Hepatocyte (in vitro differentiated cells): Measurements from ENCODE around the gene PLA2G3.

Experiments
- CTCF ChIP-seq: fragments of 200-600 bp; sonication (generic); IDR thresholded peaks from 2 replicates; pipeline ENCODE4 v1.5.1; 2016; ENCODE audit warnings: antibody characterized with exemption, mild to moderate bottlenecking; ENCODE audit not compliant: poor library complexity
- EZH2phosphoT487 ChIP-seq: fragments of 200-600 bp; sonication (generic); IDR thresholded peaks from one replicate; pipeline ENCODE4 v1.6.1; 2018; ENCODE audit warnings: antibody characterized with exemption, mild to moderate bottlenecking, low read depth, moderate library complexity; ENCODE audit not compliant: unreplicated experiment, severe bottlenecking

GRCh38 chr22:31148488-31148887, 8.2 kb upstream of the PLA2G3 start:
- no peak for TF ChIP-seq CTCF
- no peak for TF ChIP-seq EZH2phosphoT487
